Measurements from ENCODE around the gene TFF3.

The TFF3 gene

GRCh38 chr21:42347601-42348327 lies 32.6 kb upstream of the TFF3 start:
- Histone ChIP-seq H3K36me3 (no peaks in the 10 kb centered on the region), H3K4me3 (no peak overlapping the region), H3K4me1 (peaks cover 4% of the 10 kb centered on the region; the same call in 1 of the 2 replicates), H3K4me2 (no peak overlapping the region), H3K9ac (no peak overlapping the region), H4K20me1 (no peaks in the 10 kb centered on the region), H3K27me3 (no peaks in the 10 kb centered on the region), H3K9me3 (0 out of 2 replicates have a peak, but pooled peaks cover 9% of the 10 kb centered on the region), H3K27ac (no peak overlapping the region)
- TF ChIP-seq Cebpa-rat (IDR thresholded peaks at IDR 0.05), result no peak

- no peaks in the 10 kb centered on the region for H3K27me3 ChIP-seq
- 0 out of 2 replicates have a peak, but pooled peaks cover 9% of the 10 kb centered on the region for H3K9me3 ChIP-seq
- TF ChIP-seq Cebpa-rat (IDR thresholded peaks at IDR 0.05), result no peak
- no peaks in the 10 kb centered on the region for H3K36me3 ChIP-seq
- H4K20me1 ChIP-seq, result no peaks in the 10 kb centered on the region
- H3K27ac ChIP-seq, result no peak overlapping the region
- no peak overlapping the region for H3K4me2 ChIP-seq
- no peak overlapping the region for H3K4me3 ChIP-seq
- peaks cover 4% of the 10 kb centered on the region; the same call in 1 of the 2 replicates for H3K4me1 ChIP-seq
- H3K9ac ChIP-seq, result no peak overlapping the region
Observed at GRCh38 chr21:42346866-42347600, 31.8 kb upstream of the TFF3 start.

GRCh38 chr21:42346441-42346840 lies 31.2 kb upstream of the TFF3 start:
- H3K4me2 ChIP-seq, result no peak overlapping the region
- no peaks in the 10 kb centered on the region for H3K27me3 ChIP-seq
- H3K27ac ChIP-seq, result no peak overlapping the region
- no peaks in the 10 kb centered on the region for H3K36me3 ChIP-seq
- H3K9ac ChIP-seq, result no peak overlapping the region
- H3K4me3 ChIP-seq, result no peak overlapping the region
- peaks cover 4% of the 10 kb centered on the region; the same call in 1 of the 2 replicates for H3K4me1 ChIP-seq
- no peak for TF ChIP-seq Cebpa-rat (IDR thresholded peaks at IDR 0.05)
- H3K9me3 ChIP-seq, result 0 out of 2 replicates have a peak, but pooled peaks cover 9% of the 10 kb centered on the region
- no peaks in the 10 kb centered on the region for H4K20me1 ChIP-seq

- H3K4me3 ChIP-seq, result no peak overlapping the region
- no peaks in the 10 kb centered on the region for H4K20me1 ChIP-seq
- no peak for TF ChIP-seq Cebpa-rat (IDR thresholded peaks at IDR 0.05)
- H3K9me3 ChIP-seq, result 0 out of 2 replicates have a peak, but pooled peaks cover 9% of the 10 kb centered on the region
- no peak overlapping the region for H3K4me2 ChIP-seq
- H3K27ac ChIP-seq, result no peak overlapping the region
- H3K4me1 ChIP-seq, result peaks cover 4% of the 10 kb centered on the region; the same call in 1 of the 2 replicates
- no peaks in the 10 kb centered on the region for H3K27me3 ChIP-seq
- no peaks in the 10 kb centered on the region for H3K36me3 ChIP-seq
- H3K9ac ChIP-seq, result no peak overlapping the region
Observed at GRCh38 chr21:42344631-42345030, 29.4 kb upstream of the TFF3 start.

GRCh38 chr21:42343963-42344510 lies 28.8 kb upstream of the TFF3 start:
- H3K4me2 ChIP-seq, result no peak overlapping the region
- no peak overlapping the region for H3K9ac ChIP-seq
- H3K27ac ChIP-seq, result no peak overlapping the region
- no peak overlapping the region for H3K4me3 ChIP-seq
- no peaks in the 10 kb centered on the region for H3K36me3 ChIP-seq
- TF ChIP-seq Cebpa-rat (IDR thresholded peaks at IDR 0.05), result no peak
- H3K9me3 ChIP-seq, result 0 out of 2 replicates have a peak, but pooled peaks cover 7% of the 10 kb centered on the region
- H3K4me1 ChIP-seq, result peaks cover 4% of the 10 kb centered on the region; the same call in 1 of the 2 replicates
- no peaks in the 10 kb centered on the region for H4K20me1 ChIP-seq
- no peaks in the 10 kb centered on the region for H3K27me3 ChIP-seq

GRCh38 chr21:42343556-42343955 lies 28.3 kb upstream of the TFF3 start:
- 0 out of 2 replicates have a peak, but pooled peaks cover 2% of the 10 kb centered on the region for H3K9me3 ChIP-seq
- no peak overlapping the region for H3K27ac ChIP-seq
- TF ChIP-seq Cebpa-rat (IDR thresholded peaks at IDR 0.05), result no peak
- H4K20me1 ChIP-seq, result no peaks in the 10 kb centered on the region
- H3K4me2 ChIP-seq, result no peak overlapping the region
- no peaks in the 10 kb centered on the region for H3K27me3 ChIP-seq
- H3K9ac ChIP-seq, result no peak overlapping the region
- H3K36me3 ChIP-seq, result no peaks in the 10 kb centered on the region
- no peak overlapping the region for H3K4me3 ChIP-seq
- peaks cover 4% of the 10 kb centered on the region; the same call in 1 of the 2 replicates for H3K4me1 ChIP-seq

GRCh38 chr21:42343101-42343500 lies 27.9 kb upstream of the TFF3 start:
- Histone ChIP-seq H3K27ac (no peak overlapping the region), H3K4me2 (no peak overlapping the region), H3K9me3 (no peaks in the 10 kb centered on the region), H3K9ac (no peak overlapping the region), H3K4me1 (peaks cover 6% of the 10 kb centered on the region), H3K36me3 (no peaks in the 10 kb centered on the region), H3K27me3 (no peaks in the 10 kb centered on the region), H4K20me1 (no peaks in the 10 kb centered on the region), H3K4me3 (no peak overlapping the region)
- TF ChIP-seq Cebpa-rat (IDR thresholded peaks at IDR 0.05), result no peak

GRCh38 chr21:42341776-42342542 lies 26.8 kb upstream of the TFF3 start:
- Histone ChIP-seq H3K36me3 (no peaks in the 10 kb centered on the region), H3K4me1 (peaks cover 6% of the 10 kb centered on the region), H3K27me3 (no peaks in the 10 kb centered on the region), H4K20me1 (no peaks in the 10 kb centered on the region), H3K4me2 (no peak overlapping the region), H3K9ac (no peak overlapping the region), H3K9me3 (no peaks in the 10 kb centered on the region), H3K4me3 (no peak overlapping the region), H3K27ac (no peak overlapping the region)
- no peak for TF ChIP-seq Cebpa-rat (IDR thresholded peaks at IDR 0.05)
